Left colon (tissue), 2 donors: Measurements from ENCODE around the gene HECTD4. TPM values are rescaled to one million over a fixed set of nuclear protein-coding genes. Genes with fewer than 3 reads are reported as not detected.
"Not testable (repeated sequence)": the region's sequence is repeated elsewhere in the genome, so short reads cannot be mapped to it uniquely, and the experiment has no call there.

Source experiments
- ATAC-seq: fragments of 200-7000 bp; cut with Tn5 transposase; one replicate; pipeline ENCODE4 v1.9.1; 2020; ENCODE audit warnings: mild to moderate bottlenecking, moderate library complexity
- DNase-seq, 2 donors: peaks; one replicate each; pipeline ENCODE4 v3.0.0-alpha.2; 2020
- intact Hi-C, 2 donors: fragments of 100-400 bp; cut with DNase I in 1 of 2; cut with micrococcal nuclease in 1 of 2; formaldehyde crosslinking; loops; one replicate each; pipeline versions ENCODE4 v1.11.2 to v1.14.0; 2022; cut with DNase I, micrococcal nuclease
- microRNA-seq, 2 donors: library from miRNA; unstranded; fragments of <30 nt; microRNA quantifications; one replicate each; pipeline versions ENCODE4 v1.1.0 to v1.2.0, GENCODE V29; 2020
- total RNA-seq, 2 donors: library from RNA; stranded (reverse); fragmentation: NEBNext Ultra II Directional; extraction: Animal tissue kit (Norgen Biotek cat#: 25700); gene quantifications; one replicate each; pipeline ENCODE4 v1.2.1, GENCODE V29; 2021
- donor health status: DM: no; HTN: no; CAD: no.
- donor health status: DM: yes; HTN: yes; CAD: no.

HECTD4 gene
- total RNA-seq, 2 donors from 2014 or later, result 49.3 to 61.3 TPM

GRCh38 chr12:112116232-112117060 is 265.8 kb downstream of the HECTD4 start:
- peak; percentile 36 to 50 for DNase-seq
- ATAC-seq, result peak; percentile 95
- intact Hi-C loops, result no loop called here

- DNase-seq (no peak), ATAC-seq (no peak)
- intact Hi-C loops, result no loop called here
These were observed 266.8 kb downstream of the HECTD4 start for GRCh38 chr12:112115259-112116045.

GRCh38 chr12:112112409-112113133 is 269.7 kb downstream of the HECTD4 start:
- ATAC-seq (no peak), DNase-seq (no peak)
- intact Hi-C loops, result no loop called here

GRCh38 chr12:112111931-112112330 is 270.3 kb downstream of the HECTD4 start:
- DNase-seq, result no peak
- ATAC-seq, result no peak
- intact Hi-C loops, result no loop called here

- intact Hi-C loops, ATAC-seq, DNase-seq: not testable (repeated sequence)
These were observed 271.2 kb downstream of the HECTD4 start for GRCh38 chr12:112110787-112111662.

Small RNA genes lying within 50 kb of the gene (microRNA-seq; reads per million reads assigned to microRNA genes)
- 0 to 1.4 reads per million in 2 donors for gene MIR6861

Other genes starting within 250 kb of the HECTD4 start
- gene RPL6, start 27.2 kb upstream of the HECTD4 start, total RNA-seq, result 100 to 1,000 TPM; 774 to 778 TPM
- 10 to 100 TPM; 65.1 to 69.1 TPM for gene PTPN11, start 36.5 kb upstream of the HECTD4 start, total RNA-seq